IPS-18a (cell line): ENCODE data around the gene SLC15A2.
A peak's percentile ranks its signal among the peaks of the same experiment; 100 is the strongest.

Source experiments
- H3K27ac ChIP-seq: one replicate; pipeline ENCODE4 v1.5.1; 2013; ENCODE audit warnings: low read length
- H3K27me3 ChIP-seq: one replicate; pipeline ENCODE4 v1.6.1; 2013; ENCODE audit warnings: mild to moderate bottlenecking, low read length; ENCODE audit not compliant: control insufficient read depth, insufficient read depth
- H3K36me3 ChIP-seq: one replicate; pipeline ENCODE4 v1.6.1; 2013; ENCODE audit warnings: low read depth, low read length; ENCODE audit not compliant: control insufficient read depth
- H3K4me1 ChIP-seq: one replicate; pipeline ENCODE4 v1.6.1; 2013; ENCODE audit warnings: low read depth, low read length; ENCODE audit not compliant: control insufficient read depth
- H3K4me3 ChIP-seq: one replicate; pipeline ENCODE4 v1.5.1; 2013; ENCODE audit warnings: low read length
- H3K9ac ChIP-seq: one replicate; pipeline ENCODE4 v1.6.1; 2013; ENCODE audit warnings: mild to moderate bottlenecking, low read length, moderate library complexity
- H3K9me3 ChIP-seq: one replicate; pipeline ENCODE4 v1.6.1; 2013; ENCODE audit warnings: low read depth, low read length; ENCODE audit not compliant: control insufficient read depth

The SLC15A2 gene

DNA sequence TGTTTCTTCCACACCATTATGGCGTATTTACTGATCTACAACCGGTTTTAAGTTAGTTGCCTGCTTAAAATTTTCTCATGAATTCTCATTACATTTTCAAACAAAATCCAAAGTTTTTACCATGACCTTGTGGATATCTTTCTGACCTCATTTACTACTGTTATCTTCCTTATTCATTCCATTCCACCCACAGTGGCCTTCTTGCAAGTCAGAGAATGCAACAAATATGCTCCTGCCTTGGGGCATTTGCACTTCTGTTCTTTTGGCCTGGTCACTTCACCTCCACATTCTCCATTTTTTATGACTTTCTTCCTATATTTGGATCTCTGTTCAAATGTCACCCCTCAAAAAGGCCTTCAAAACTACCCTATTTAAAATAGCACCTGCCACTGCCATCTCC is 8.8 kb upstream of the SLC15A2 start:
- Histone ChIP-seq H3K4me1 (no peaks in the 10 kb centered on the region), H3K27ac (no peak overlapping the region), H3K27me3 (no peaks in the 10 kb centered on the region), H3K9me3 (no peaks in the 10 kb centered on the region), H3K36me3 (no peaks in the 10 kb centered on the region), H3K4me3 (no peak overlapping the region), H3K9ac (no peak overlapping the region)

DNA sequence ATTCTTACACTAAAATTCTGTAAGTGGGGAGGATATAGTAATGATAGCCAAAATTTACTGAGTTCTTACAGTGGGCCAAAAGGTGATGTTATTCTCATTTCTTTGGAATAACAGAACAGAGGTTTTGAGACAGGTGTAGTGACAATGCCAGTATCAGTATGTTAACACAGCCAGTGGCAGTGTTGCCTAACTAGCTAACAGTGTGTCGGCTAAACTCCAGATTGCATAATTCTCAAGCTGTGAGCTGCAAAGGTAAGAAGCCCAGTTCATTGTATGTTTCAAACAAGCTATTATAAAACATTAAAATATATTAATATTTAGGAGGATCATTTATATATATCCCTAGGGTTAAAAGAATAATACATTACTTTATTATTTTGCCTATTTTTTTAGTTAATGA is 920 bp downstream of the SLC15A2 start:
- Histone ChIP-seq H3K9ac (peak overlapping the region; percentile 14), H3K36me3 (no peaks in the 10 kb centered on the region), H3K27ac (no peak overlapping the region), H3K4me1 (peaks cover 31% of the 10 kb centered on the region), H3K27me3 (no peaks in the 10 kb centered on the region), H3K4me3 (peak overlapping the region; percentile 43), H3K9me3 (no peaks in the 10 kb centered on the region)

DNA sequence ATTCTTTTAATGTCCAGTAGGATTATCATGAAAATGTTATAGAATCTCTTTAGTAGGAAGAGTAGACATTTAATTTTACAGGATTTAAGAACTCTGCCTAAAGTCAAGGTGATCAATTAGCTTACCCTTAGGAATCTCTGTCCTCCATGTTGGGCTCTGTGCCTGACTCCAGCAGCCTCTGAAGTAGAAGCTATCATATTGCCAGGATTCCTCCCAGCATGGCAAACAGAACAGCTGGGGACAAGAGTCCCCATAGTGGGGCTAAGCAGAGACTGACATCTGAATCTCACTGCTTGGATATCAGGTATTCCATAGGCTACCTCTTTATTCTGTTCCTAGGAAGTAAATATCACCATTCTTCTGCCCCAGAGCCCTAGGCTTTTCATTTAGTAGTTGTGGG is 1.5 kb downstream of the SLC15A2 start:
- Histone ChIP-seq H3K27me3 (no peaks in the 10 kb centered on the region), H3K36me3 (no peaks in the 10 kb centered on the region), H3K4me1 (peaks cover 31% of the 10 kb centered on the region), H3K9ac (no peak overlapping the region), H3K27ac (no peak overlapping the region), H3K9me3 (no peaks in the 10 kb centered on the region), H3K4me3 (peak overlapping the region; percentile 6)

DNA sequence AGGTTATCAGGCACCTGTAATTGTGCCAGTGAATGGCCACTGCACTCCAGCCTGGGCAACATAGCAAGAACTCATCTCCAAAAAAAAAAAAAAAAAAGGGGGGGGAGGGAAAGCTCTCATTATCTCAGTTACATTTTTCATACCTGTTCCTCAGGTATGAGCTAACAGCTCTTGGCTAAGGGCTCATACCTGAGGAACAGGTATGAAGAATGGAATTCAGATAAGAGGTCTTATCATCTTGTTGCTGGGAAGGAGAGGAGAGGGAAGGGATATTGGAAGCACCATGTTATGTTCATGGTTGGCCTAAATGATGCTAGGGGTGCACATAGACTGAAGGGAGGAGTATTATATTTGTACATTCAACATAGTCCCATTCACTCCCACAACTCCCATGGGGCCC is 2.6 kb downstream of the SLC15A2 start:
- Histone ChIP-seq H3K4me1 (peaks cover 26% of the 10 kb centered on the region), H3K9ac (no peak overlapping the region), H3K4me3 (no peak overlapping the region), H3K27me3 (no peaks in the 10 kb centered on the region), H3K36me3 (no peaks in the 10 kb centered on the region), H3K9me3 (no peaks in the 10 kb centered on the region), H3K27ac (no peak overlapping the region)

DNA sequence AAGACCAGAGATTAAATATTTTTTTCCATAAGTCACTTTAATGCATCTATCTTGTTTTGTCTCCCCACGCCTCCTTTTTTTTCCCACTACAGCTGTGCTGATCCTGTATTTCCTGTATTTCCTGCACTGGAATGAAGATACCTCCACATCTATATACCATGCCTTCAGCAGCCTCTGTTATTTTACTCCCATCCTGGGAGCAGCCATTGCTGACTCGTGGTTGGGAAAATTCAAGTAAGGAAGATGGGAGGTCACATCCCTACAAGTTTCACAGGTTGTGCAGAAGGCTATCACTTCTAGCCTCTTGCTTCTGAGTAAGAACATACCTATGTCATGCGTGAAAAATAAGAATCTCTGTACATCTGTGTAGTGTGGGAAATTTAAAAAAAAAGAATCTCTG is 3.1 kb downstream of the SLC15A2 start:
- Histone ChIP-seq H3K4me3 (no peak overlapping the region), H3K27ac (no peak overlapping the region), H3K4me1 (peaks cover 23% of the 10 kb centered on the region), H3K9ac (no peak overlapping the region), H3K9me3 (no peaks in the 10 kb centered on the region), H3K36me3 (no peaks in the 10 kb centered on the region), H3K27me3 (no peaks in the 10 kb centered on the region)

DNA sequence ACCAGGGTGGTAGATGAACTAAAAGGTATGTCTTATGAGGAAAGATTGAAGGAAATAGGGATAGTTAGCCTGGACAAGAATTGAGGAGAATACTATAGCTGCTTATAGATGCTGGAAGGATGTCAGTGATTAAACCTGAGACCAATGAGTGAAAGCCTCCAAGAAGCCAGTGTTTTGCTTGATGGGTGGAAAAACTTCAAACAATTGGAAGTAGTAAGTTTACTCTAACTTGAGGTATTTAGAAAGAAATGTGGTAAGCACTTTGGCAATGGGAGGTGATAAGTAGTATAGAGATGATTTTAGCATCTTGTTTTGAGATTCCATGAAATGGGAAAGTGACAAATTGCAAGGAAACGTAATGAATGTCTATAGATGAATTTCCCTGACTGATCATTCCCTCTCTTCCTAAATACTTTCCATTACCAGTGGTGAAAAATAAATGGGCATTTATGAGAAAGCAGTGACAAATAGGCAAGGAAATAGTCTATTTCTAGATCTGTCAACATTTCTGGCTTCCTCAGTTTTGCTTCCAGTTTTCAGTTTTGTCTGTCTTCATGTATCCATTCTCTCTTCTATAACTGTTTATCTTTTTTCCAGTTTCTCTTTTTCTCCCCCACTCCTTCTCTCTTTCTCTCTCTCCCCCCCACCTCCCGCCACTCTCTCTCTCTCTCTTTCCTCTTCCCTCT is 19.2 kb downstream of the SLC15A2 start:
- Histone ChIP-seq H3K36me3 (no peaks in the 10 kb centered on the region), H3K27ac (no peak overlapping the region)

DNA sequence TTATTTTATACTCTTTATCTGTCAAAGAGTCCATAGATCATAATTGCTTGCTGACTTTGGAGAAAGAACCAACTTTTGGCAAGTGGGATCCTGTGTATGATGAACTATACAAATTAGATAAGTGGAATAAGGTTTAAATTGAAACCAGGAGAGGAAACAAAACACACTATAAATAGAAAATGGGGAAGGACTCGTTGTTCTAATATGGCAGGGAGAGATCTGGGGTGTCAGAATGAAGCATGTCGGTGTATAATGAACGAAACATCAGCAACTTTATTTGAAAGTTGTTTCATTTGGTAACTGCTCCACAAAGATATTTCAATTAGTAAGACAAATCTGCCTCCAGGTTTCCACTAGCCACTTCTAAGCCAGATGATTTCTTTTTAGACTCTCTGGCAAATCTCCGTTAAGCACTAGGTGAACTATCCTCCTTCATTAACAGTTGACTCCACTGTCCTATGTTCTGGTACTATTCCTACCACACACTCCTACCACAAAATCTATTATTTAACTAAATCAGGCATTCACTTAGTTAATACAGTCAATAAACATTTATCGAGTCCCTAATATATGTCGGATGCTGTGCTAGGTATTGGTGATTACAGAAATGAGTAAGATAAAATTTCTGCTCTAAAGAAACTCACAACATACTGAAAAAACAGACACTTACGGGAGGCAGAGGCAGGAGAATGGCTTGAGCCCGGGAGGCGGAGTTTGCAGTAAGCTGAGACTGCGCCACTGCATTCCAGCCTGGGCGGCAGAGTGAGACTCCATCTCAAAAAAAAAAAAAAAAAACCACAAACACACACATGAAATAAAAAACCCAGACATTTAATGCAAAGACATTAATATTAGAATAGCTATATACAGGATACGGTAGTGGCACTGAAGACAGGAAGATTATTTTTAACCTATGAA is 20.1 kb downstream of the SLC15A2 start:
- no peak overlapping the region for H3K9ac ChIP-seq
- no peaks in the 10 kb centered on the region for H3K27me3 ChIP-seq
- peaks cover 3% of the 10 kb centered on the region for H3K4me1 ChIP-seq
- no peak overlapping the region for H3K4me3 ChIP-seq
- no peaks in the 10 kb centered on the region for H3K9me3 ChIP-seq
- no peak overlapping the region for H3K27ac ChIP-seq
- H3K36me3 ChIP-seq: no peaks in the 10 kb centered on the region

More for the DNA sequence above, 19.2 kb downstream of the SLC15A2 start:
- Histone ChIP-seq H3K4me3 (no peak overlapping the region), H3K27me3 (no peaks in the 10 kb centered on the region), H3K9me3 (no peaks in the 10 kb centered on the region), H3K4me1 (peaks cover 3% of the 10 kb centered on the region), H3K9ac (no peak overlapping the region)

DNA sequence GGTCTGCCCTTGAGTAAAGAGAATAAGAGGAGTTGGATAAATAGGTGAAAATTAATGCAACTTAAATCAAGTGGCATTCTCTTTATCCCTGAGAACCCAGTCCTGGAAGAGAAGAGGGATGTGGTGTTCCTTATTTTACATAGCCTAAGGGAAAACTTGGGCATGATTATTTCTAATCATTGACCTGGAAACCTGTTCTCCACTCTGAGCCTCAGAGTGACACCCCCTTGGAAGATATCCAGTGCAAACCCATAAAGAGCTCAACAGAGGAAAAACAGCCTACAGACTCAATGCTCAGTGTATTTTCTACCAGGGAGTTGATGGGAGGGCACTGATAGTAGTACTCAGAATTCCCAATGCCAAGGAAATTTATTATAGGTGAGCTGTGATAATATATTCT is 22.0 kb downstream of the SLC15A2 start:
- peaks cover 3% of the 10 kb centered on the region for H3K4me1 ChIP-seq
- H3K4me3 ChIP-seq: no peak overlapping the region
- no peak overlapping the region for H3K9ac ChIP-seq
- H3K27ac ChIP-seq: no peak overlapping the region
- H3K27me3 ChIP-seq: no peaks in the 10 kb centered on the region
- no peaks in the 10 kb centered on the region for H3K36me3 ChIP-seq
- no peaks in the 10 kb centered on the region for H3K9me3 ChIP-seq

DNA sequence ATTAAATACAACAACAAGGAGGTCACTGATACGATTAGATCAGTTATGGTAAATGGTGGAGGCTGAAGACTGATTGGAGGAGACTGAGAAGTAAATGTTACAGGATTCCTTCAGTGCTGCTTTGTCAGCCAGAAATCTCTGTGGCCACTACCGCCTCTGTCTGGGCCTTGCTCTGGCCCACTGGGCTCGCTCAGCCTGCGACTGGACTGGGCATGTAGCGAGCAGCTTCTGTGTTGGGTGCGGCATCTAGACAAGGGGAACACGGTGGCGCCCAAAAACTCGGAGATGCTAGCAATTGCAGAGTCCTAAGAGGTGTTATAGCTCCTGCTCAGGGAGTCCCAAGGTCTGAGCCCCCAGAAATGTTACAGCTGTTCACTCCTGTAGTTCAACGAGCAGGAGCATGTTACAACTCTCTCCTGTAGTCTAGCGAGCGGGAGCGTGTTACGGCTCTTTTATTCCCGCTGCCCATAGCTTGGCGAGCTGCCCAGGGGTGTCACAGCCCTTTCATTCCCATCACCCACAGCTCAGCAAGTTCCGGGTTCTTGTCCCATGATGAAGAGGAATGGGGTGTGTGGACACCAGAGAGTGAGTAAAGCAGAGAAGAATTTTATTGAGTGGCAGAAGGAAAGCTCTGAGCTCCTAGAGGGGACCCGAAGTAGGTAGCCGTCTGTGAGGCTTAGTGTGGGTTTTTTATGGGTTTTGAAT is 24.7 kb downstream of the SLC15A2 start:
- Histone ChIP-seq H3K27ac (no peak overlapping the region), H3K36me3 (no peaks in the 10 kb centered on the region), H3K4me3 (no peak overlapping the region), H3K27me3 (no peaks in the 10 kb centered on the region), H3K4me1 (peaks cover 3% of the 10 kb centered on the region), H3K9me3 (no peaks in the 10 kb centered on the region), H3K9ac (no peak overlapping the region)

DNA sequence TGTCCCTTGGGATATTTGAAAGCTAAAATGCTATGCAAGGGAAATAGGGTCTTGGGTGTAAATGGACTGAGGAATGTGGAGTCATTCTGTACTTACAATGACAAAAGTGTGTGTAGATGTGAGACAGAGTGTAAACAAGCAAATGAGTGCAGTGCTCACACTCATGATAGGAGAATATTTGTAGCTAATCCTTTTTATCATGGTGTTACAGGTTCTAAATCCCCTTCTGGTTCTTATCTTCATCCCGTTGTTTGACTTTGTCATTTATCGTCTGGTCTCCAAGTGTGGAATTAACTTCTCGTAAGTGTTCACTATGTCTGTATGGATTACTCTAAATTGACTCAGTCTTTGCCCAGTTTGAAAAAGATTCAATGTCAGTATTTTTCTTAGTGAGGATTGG is 30.5 kb downstream of the SLC15A2 start:
- H3K36me3 ChIP-seq: no peaks in the 10 kb centered on the region
- H3K27ac ChIP-seq: no peak overlapping the region
- no peaks in the 10 kb centered on the region for H3K9me3 ChIP-seq
- no peaks in the 10 kb centered on the region for H3K27me3 ChIP-seq
- H3K4me1 ChIP-seq: no peaks in the 10 kb centered on the region
- no peak overlapping the region for H3K9ac ChIP-seq
- H3K4me3 ChIP-seq: no peak overlapping the region

DNA sequence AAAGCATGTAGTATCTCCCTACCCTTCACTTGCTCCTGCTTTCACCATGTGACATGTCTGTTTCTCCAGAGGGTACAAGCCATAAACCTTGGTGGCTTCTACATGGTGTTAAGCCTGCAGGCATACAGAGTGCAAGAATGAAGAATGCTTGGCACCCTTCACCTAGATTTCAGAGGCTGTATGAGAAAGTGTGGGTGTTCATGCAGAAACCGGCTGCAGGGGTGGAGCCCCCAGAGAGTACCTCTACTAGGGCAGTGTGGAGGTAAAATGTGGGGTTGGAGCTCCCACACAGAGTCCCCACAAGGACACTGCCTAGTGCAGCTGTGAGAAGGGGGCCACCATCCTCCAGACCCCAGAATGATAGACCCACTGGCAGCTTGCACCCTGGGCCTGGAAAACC is 32.2 kb downstream of the SLC15A2 start:
- Histone ChIP-seq H3K9ac (no peak overlapping the region), H3K36me3 (no peaks in the 10 kb centered on the region), H3K27ac (no peak overlapping the region), H3K4me3 (no peak overlapping the region), H3K9me3 (no peaks in the 10 kb centered on the region), H3K4me1 (no peaks in the 10 kb centered on the region), H3K27me3 (no peaks in the 10 kb centered on the region)
